M059J (cell line): ENCODE measurements around the gene NPTXR. TPM values are rescaled to one million over a fixed set of nuclear protein-coding genes. Genes with fewer than 3 reads are reported as not detected.
A peak's percentile ranks its signal among the peaks of the same experiment; 100 is the strongest.

Source experiments
- DNase-seq: peaks from one replicate; pipeline ENCODE4 v3.0.0-alpha.2; 2012; ENCODE audit warnings: low read depth
- total RNA-seq: library from RNA; depleted of rRNA; stranded (reverse); fragments of >200 nt; shearing (Covaris generic); gene quantifications from 2 replicates; pipeline ENCODE4 v1.2.3, GENCODE V29; 2014; rRNA removed

Gene NPTXR
- 0.76 and 1.9 TPM in 2 replicates for total RNA-seq

GRCh38 chr22:38843657-38844314 lies at the start of gene NPTXR:
Gene NPTXR (minus strand): TSS chr22:38844028.
- peak; percentile 48 for DNase-seq

DNA sequence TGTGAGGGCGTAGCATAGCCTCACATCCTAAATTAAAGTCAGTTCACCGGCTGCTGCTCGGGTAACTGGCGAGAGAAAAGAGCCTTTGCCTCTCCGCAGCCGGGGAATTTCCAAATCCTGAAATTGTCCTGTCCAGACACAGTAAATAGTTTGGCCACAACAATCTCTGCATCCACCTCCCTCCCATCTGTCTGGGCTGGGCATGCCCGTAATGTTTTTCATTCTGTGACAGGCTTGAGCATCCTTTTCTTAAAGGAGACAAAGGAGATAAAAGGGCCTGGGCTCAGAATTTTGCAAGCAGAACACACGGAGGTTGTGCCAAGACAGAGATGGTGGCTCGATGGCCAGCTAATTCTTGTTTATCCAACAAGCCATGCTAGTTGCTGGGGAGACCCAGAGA lies 47.4 kb upstream of the NPTXR start:
- no peak for DNase-seq

DNA sequence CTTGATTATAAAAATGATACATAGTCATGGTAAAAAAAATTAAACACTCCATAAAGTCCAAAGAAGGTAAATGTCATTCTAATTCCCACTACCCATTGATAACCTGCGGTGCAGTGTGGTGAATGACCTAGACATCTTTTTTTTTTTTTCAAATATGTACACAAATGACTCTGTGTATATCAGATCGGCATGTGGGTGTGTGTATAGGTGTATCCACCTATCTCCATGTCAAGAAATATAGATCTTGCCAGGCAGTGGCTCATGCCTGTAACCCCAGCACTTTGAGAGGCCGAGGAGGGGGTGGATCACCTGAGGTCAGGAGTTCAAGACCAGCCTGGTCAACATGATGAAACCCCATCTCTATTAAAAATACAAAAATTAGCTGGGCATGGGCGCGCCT lies 46.5 kb upstream of the NPTXR start:
- DNase-seq, result no peak

DNA sequence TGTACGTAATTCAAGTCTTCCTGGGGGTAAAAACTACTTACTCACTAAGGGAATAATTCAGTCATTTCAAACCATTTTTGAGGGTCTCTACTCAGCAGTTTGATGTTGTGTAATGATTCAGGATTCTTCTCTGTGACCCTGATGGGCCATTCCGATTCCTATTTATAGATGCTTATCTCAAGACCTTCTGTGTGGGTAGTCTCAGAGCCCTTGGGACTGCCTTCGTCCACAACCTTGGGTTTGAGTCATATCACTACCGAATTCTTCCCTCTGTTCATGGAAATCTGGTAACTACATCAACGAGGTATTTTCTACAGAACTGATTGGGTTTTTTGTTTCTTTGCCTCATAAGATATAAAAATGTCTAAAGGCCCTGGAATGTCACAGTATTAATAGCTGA lies 42.5 kb upstream of the NPTXR start:
- no peak for DNase-seq

GRCh38 chr22:38882972-38883622 lies 39.3 kb upstream of the NPTXR start:
- DNase-seq, result no peak

GRCh38 chr22:38881997-38882879 lies 38.4 kb upstream of the NPTXR start:
- DNase-seq, result no peak

GRCh38 chr22:38881464-38881871 lies 37.6 kb upstream of the NPTXR start:
- DNase-seq, result peak; percentile 42

- DNase-seq, result no peak
Measured at GRCh38 chr22:38879961-38880360, 36.1 kb upstream of the NPTXR start.

GRCh38 chr22:38879108-38879729 lies 35.4 kb upstream of the NPTXR start:
- no peak for DNase-seq

DNA sequence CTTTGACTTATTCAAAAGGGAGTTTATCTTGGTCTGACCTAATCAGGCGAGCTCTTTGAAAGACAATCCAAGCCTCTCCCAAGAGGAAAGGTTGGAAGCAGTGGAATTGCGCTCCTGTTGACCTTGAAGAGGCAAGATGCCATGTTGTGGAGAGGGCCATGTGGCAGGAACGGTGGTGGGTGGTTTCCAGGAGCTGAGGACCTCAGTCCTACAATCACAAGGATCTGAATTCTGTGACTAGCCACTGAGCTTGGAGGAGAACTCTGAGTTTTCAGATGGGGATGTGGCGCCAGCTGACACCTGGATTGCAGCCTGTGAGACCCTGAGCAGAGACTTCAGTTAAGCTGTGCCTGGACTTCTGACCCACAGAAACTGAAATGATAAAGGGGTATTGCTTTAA lies 34.2 kb upstream of the NPTXR start:
- DNase-seq, result no peak

DNA sequence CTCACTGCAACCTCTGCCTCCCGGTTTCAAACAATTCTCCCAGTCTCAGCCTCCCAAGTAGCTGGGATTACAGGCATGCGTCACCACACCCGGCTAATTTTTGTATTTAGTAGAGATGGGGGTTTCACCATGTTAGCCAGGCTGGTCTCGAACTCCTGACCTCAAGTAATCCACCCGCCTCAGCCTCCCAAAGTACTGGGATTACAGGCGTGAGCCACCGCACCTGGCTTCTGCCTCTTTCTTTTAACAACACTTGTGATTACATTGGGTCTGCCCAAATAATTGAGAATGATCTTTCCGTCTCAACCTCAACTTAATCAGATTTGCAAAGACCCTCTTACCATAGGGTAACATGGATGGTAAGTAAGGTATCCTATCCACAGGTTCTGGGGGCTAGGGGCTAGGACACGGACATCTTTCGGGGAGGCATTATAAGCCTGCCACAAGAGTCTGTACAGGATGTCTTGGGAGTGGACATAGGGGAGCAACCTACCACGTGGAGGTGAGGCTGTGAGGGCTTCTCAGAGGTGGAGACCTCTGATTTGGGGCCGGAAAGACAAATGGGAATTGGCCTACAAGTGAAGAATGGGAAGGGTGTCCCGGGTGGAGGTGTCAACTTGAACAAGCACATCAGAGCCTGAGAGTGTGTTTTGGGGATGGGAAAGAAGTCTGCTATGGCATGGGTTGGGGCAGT lies 30.8 kb upstream of the NPTXR start:
- DNase-seq, result no peak

DNA sequence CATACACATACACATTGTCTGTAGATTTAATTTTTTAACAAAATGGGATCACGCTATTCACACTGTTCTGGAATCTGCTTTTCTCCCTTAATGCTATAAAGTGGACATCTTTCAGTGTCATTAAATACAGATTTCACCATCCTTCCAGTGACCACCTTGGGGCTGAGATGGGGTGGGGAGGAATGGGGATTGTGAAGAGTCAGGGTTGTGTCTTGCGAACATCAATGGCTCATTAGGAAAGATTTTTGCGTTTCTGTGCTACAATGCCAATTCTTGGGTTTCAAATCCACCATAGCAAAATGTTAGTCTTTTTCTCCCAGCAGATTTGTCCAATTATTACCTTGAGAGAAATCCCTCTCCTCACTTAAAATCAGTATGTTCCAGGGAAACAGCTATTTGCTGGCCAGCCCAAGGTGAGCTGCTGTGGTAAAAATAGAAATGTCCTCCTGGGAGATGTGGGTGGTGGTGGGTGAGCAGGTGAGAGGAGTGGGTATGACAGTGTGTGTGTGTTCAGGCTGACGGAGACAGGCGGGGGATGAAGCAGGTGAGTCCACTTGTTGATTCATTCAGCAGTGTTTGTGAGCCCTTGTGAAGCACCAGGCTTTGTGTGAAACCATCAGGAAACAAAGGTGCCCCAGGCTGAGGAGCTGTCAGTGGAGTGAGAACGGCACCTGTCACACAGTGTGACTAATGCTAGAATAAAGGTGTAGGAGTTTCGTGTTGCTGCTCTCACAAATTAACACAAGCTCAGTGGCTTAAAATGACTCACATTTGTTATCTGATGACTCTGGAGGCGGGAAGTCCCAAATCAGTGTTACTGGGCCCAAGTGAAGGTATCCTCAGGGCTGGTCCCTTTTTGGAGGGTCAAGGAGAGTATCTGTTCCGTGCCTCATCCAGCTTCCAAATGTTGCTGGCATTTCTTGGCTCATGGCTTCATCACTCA lies 29.9 kb upstream of the NPTXR start:
- DNase-seq, result peak; percentile 18

GRCh38 chr22:38872831-38873248 lies 29.0 kb upstream of the NPTXR start:
- DNase-seq, result peak; percentile 19

GRCh38 chr22:38872172-38872830 lies 28.5 kb upstream of the NPTXR start, which contains the start of gene CBX6:
Gene CBX6 (minus strand): TSS chr22:38872216. CDS start chr22:38872190, 26 bp downstream.
- DNase-seq, result peak; percentile 78

DNA sequence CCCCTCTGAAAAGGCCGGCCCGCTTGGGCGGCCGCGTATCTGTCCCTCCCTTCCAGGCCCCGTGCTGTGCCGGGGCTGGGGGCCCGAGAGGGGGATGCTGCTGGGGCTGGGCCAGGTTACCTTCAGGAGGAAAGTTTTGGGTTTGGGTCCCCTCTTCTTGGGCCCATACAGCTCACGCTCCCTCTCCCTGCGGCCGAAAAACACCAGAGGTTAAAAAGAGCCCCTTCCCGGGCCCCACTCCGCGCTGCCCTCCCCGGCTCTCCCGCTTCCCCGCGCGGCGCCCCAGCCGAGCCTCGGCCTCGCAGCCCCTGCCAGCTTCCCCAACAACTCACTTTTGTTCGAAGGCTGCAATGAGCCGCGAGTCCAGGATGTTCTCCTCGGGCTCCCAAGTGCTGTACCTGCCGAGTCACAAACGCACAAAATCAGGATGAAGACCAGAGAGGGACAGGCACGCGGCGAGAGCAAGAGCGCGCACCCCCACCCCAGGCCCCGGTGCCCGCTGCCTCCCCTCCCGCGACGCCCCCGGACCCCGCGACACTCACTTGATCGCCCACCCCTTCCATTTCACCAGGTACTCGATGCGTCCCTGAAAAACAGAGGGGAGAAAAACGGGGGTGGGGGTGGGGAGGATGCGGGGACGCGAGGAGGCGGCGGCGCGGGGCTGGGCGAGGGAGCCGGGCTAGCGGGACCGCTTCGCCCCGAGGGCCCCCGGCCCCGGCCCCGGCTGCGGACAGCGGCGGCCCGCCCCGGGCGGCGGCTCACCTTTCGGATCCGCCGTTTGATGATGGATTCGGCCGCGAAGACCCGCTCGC lies 27.7 kb upstream of the NPTXR start:
- peak; percentile 26 for DNase-seq

GRCh38 chr22:38870791-38871359 lies 27.0 kb upstream of the NPTXR start:
- DNase-seq, result no peak

- peak; percentile 79 for DNase-seq
Measured at GRCh38 chr22:38870312-38870741, 26.5 kb upstream of the NPTXR start.

DNA sequence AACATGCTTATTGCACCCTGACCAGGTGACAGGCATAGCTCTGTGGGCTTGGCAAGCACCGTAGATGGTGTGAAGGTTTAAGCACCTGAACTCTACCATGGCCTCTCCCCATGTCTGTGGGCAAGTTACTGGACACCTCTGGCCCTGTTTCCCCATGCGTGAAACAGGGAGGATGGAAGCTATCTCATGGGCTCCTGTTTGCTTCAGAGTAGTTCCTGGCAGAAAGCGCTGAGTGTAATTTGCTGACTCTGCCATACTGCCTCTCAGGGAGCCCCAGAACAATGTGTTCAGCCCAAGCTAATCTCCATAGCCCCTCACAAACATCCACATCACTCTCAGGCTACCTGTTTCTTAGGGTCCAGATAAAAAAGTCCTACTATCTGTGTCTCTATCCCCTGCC lies 25.8 kb upstream of the NPTXR start:
- no peak for DNase-seq
